GM21786 (cell line): ENCODE measurements around the gene IQSEC1.

ENCODE experiments used
- ATAC-seq: cut with Tn5 transposase; IDR thresholded peaks from one replicate; pipeline ENCODE4 v1.9.1; 2021; ENCODE audit not compliant: unreplicated experiment

Gene IQSEC1

DNA sequence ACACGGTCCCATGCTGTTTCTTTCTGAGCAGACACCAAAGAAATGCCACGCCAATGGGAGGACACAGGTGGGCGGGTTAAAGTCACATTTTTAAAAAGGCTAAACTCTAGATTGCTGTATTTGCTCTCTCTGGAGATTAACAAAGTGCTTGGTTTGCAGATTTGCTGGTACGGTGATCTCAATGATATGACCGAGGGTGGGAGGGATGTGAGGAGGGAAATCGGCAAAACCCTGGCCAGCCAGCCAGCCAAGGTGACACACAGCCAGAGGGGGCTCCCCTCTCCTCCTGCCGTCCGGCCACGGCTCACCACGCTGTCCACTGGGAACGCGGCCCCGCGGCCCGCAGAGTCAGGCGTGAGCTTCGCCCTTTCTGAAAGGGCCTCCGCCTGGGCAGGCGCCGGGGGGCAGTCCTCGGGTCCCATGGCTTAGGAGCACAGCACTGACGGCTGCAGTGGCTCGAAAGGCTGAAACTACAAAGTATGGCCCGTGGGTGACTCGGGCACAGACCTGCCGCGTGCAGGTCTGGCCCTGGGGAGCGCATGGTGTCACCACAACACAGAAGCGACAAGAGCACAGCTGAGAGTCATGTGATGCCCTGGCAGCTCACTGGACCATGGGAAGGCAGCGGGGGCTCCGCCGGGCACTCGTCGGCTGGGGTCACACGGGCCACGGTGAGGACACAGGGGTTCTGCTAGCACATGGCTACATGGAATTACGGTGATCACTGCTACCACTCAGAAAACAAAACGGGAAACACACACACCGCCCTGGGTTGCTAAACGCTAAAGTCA is 174.1 kb downstream of the IQSEC1 start:
- no peak for ATAC-seq

DNA sequence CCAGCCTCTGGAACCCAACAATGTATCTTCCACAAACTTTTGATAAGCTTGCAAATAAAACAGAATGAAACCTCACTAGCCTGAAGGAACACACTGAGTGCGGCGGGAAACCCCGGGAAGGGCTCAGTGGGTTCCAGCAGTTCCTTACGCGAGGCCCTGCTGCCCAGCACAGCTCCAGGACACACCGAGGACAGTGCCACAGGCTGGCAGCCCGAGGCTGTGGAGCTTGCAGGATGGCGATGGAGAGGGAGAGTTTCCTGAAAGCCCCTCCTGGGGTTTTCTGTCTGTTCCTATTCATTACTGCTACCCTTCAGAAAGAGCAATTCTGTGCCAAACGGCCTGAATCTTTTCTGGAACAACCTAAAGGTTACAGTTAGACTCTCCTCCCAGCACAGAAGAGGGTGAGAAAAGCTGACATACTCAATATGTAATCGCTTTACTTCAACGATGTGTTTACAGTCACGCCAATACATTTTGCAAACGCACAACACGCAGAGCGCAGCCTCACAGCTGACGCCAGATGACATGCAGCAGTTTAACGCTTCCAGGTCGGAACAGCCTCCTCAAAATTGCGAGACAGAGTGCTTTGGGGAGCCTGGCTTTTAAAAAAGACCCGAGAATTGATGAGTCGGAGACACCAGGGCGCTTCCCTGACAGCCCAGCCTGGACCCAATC is 174.8 kb downstream of the IQSEC1 start:
- no peak for ATAC-seq

DNA sequence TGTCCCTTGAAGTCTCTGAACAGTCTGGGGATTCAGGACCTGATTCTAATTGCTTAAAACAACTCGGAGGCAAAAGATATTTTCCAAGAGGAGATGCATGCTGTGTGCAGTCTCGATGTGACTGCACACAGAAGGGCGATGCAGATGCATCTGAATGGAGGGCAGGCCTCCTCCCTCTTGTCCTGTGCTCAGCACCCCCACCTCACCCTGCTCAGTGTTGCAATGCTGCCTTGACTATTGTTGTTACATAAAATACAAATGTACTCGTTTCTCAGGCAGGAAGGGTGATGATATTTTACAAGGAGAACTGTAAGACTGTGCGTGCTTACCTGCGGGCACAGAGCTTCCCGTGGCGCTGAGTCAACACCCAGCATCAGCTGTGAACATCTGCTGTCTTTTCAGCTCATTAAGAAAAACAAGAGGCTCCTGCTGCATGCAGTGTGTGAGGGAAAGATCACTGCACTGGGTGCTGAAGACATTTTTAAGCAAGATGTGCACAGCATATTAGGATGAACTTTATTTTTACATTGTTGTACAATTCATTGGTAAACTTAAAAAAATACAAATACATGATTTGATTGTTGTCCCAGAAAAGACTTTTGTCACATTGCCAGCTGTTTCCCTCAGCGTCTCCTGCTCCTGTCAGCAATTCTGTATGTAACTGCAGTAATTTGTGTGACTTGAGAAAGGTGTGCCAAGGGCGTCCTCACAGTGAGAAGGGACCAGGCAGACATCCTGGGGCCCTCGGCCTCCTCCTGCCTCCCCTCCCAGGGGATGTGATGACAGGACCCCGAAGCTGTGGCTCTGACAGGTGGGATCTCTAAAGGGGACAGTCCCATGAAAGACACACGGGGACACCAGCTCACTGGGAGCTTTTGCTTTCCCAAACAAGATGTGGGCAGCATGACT is 175.6 kb downstream of the IQSEC1 start:
- no peak for ATAC-seq

DNA sequence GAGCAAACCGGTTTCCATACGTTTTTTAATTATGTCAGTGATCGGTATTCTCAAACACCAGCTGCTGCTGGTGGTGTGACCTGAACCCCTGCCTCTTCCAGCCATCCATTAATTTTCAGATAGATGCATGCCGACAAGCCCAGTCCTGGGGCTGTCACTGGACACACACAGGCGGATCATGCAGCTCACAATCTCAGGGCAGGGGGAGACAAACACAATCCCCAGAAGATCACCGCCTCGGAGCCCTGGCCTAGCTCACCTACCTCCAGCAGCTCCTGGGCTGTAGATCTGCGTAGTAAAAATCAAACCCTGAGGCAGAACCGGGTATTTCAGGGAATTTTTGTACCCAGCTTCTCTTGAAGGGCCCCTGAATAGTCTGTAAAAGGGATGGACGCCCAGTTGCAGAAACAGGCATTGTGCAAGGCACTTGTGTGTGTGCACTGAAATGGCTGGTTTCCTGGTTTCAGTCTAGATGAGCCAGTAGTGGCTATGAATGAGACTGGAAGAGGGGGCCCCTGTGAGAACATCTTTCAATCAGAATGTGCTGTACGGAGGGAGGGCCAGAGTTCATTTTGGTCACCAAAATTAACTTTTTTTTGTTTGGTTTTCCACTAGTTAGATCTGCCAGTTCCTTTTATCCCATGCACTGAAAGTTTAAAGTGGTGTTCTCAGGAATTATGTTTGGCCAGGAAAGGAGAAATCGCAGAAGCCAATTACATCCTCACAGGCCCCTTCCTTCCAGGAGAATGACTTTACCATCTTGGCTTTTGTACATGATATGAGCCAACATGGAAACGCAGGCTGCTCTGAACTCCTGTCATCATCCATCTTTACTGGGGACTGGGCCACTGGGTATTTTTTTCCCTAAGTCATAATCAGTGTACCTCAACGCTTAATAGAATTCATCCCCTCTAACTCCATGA is 176.9 kb downstream of the IQSEC1 start:
- no peak for ATAC-seq

DNA sequence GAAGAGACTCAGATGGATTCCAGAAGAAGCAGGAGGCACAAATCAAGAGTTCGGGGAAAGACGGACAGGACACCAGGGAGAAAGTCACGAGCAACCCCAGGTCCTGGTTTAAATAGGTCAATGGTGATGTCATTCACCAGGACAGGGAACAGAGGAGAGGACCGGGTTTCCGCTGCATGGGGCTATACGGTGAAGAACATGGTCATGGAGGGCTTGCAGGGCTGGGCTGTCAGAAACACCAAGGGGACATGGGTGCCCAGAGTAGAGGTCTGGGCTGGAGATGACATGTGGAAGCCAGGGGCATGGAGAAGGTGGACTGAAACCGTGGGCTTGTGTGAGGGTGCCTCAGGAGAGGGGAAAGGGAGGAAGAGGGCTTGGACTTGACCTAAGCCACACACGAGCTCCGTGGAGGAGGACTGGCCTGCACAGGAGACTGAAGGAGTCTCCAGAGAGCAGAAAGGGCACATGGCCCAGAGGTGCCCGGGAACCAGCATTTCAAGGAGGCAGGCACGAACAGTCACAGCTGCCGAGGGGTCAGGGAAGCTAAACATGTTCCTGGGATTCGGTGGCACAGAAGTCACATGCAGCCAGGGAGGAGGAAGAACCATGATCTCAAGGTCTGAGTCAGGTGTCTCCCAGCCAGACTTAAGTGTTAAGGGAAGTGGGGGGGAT is 177.7 kb downstream of the IQSEC1 start:
- ATAC-seq: no peak

DNA sequence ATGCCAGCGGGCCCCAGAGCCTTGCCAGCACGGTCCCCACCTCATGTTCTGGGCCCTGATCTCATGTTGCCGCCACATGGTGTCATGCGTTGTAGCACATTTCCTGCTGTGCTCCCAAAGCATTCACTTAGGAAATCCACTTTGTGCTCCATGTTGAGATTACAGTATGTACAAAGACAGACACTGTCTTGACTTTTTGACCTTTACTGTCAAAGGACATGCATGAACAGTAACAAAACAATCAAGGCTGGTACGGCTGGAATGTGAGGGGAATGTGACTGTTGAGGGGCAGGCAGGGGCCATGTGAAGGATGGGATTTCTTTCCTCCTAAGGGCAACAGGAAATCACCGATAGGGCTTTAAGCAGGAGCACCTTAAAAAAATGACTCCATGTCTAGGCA is 178.6 kb downstream of the IQSEC1 start:
- ATAC-seq: no peak

DNA sequence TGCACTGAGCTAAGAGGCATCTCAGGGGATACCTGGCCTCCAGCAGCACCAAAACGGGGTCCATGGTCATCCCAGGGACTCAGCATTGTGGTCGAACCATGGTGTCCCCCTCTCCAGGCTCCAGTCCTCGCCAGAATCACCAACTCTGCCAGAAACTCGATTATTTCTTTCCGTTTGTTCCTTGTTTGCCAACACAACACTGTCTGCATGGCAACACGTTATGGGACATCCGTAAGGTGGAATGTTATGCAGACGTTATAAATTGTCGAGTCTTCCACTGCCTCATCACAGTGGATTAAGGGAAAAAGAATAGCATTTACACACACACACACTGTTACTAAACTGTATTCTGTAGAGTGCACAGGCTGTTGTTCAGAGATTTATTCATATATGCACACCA is 179.4 kb downstream of the IQSEC1 start:
- ATAC-seq: no peak

DNA sequence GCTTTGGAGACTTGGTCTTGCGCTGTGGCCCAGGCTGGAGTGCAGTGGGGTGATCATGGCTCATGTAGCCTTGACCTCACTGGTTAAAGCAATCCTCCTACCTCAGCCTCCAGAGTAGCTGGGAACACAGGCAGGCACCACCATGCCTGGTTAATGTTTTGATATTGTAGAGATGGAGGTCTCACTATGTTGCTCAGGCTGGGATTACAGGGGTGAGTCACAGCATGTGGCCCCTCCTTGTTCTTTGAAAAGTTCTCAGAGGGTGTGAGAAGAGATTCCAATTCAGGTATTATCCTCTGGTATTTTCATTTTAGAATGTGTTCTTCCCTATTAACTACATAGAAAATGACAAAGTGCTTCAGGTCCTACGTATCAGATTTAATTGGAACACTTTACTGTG is 180.0 kb downstream of the IQSEC1 start:
- ATAC-seq: no peak

DNA sequence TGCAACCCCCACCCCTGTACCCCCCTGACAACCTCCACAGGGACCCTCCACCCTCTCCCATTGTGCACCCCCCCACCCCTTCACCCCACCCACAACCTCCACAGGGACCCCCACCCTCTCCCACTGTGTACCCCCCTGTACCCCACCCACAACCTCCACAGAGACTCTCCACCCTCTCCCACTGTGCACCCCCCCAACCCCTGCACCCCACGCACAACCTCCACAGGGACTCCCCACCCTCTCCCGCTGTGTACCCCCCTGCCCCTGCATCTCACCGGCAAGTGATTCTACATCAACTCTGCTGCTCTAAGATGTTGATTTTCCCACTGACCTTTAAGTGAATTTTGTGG is 180.4 kb downstream of the IQSEC1 start:
- no peak for ATAC-seq

DNA sequence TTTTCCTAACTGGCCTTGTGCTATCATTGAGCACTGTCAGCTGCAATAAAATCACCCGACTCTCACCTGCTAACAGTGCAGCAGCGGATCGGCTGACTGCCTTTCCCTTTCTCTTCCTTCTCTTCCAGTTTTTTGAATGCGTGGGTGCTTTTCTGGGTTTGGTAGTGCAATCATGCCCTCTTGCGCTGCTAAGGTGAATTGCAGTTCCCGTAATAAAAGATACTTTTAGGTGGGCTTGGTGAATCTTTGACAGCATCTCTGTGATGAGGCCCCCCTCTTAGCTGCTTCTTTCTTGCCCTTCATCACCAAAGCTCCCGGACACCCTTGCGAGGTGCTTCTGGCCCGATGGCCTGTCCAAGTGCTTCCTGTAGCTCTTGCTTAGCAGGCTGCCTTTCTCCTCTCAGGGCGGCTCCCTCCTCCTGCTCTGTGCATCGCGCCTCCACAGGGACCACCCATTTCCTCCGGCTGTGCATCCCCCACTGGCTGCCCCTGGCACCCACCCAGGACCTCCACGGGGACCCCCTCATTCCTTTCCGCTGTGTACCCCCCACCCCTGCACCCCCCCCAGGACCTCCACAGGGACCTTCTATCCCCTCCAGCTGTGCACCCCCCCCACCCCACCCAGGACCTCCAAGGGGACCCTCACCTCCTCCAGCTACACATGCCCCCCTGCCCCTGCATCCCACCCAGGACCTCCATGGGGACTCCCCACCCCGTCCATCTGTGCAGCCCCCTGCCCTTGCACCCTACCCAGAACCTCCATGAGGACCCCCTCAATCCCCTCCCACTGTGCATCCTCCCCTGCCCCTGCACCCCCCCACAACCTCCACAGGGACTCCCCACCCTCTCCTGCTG is 181.0 kb downstream of the IQSEC1 start:
- no peak for ATAC-seq

DNA sequence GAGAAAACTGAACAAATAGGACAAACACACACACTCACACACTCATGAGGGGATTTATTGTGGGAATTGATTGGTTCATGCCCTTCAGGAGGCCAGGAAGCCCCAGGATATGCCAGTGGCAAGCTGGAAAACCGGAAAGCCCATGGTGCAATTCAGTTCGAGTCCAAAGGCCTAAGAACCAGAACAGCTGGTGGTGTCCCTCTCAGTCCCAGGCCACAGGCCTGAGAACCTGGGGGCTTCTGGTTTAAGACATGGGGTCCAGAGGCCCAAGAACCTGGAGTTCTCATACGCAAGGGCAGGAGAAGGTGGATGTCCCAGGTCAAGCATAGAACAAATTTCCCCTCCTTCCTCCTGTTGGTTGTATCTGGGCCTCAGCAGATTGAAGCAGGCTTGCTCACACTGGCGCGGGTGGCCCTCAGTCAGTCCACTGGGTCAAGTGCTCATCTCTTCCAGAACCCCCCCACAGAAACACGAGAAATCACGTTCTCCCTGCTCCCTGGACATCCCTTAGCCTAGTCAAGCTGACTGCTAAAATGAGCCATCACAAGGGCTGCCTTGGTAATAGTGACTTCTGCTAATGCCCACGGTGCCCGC is 181.7 kb downstream of the IQSEC1 start:
- ATAC-seq: no peak

DNA sequence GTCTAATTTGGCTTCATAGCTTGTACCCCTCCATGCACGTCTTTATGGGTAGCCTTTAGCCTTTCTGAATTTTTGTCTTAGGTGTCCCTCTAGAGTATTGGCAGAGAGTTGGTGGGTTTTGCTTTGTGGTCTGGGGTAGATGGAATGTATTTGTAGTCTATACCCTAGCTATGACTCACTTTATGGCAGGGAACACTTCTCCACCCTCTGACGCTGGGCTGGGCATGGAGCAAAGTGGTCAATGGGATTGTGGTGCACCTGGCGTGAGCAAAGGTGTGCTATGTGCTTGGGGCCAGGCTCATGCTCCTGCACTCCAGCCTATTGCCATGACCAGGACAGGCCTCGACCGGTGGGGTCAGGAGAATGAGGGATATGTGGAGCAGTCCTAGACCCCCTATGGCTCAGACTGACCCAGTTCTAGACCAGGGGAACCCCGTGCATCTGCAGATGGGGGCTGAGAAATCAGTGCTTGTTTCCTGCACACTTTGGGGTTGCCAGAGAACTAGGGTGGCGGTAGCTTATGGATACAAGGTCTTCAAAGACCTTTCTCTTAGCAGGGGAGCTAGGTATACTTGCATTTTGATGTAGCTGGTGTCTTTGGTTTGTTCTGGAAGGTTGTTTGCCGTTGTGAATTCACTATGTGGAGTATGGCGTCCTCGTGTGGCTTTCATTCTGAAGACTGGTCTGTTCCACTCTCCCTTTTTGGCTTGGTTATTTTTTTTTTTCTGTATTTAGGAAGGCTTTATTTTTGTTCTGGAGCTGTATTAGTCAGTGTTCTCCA is 182.4 kb downstream of the IQSEC1 start:
- no peak for ATAC-seq

DNA sequence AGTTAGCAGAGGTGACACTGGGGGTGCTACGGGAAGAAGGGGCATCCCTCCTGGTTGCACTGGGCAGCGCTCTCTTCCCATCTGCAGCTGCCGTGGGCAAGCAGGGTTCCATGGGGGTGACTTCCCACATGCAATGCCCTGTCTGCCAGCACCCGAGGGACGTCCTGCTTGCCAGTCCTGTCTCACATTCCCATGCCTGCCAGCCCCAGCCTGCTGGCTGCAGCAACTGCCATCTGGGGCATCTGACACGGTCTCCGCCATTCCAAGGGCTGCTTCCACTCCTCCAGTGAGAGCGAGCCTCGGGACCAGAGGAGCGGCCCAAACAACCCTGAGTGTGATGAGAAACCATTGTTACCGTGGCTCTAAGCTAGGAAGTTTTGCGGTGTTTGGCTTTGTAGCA is 186.5 kb downstream of the IQSEC1 start:
- ATAC-seq: no peak

DNA sequence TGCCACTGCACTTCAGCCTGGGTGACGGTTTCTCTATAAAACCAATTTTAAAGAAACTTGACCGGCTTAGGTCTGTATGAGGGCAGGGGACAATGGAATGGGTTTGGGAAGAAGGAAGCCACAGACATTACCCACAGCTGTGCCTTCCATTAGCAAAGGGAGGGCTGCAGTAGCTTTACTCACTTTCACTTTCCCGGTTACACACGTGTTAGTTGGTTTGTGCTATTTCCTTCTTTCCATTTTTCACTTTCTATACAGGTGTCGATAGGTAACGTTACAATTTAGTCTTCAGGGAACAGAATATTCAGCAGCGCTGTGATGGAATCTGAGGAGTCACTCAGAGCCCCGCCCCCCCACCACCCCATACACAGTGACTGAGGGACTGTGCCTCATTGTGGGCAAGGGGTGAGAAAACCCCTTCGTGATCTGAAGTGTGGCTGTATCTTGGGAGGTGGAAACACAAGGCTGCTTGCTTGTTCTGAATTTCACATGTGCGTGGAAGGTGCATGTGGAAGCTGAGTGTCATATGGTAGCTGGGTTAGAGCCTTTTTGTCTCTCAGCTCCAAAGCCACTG is 187.0 kb downstream of the IQSEC1 start:
- peak; percentile 40 for ATAC-seq

DNA sequence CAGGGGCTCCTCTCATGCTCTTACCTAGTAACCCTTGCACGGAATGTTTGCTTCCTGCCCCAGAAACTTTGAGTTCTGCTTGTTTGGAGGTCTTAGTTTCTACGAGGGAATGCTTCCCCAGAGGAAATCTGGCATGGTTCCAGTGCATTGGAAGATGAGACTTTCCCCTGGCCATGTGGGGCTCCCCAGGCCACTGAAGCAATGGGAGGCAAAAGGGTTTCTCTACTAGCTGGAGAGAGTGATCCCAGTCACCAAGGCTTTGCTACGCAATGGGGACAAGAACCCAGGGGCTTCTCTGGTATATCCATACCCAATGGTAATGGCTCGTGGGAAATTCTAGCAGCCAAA is 187.7 kb downstream of the IQSEC1 start:
- ATAC-seq: no peak

DNA sequence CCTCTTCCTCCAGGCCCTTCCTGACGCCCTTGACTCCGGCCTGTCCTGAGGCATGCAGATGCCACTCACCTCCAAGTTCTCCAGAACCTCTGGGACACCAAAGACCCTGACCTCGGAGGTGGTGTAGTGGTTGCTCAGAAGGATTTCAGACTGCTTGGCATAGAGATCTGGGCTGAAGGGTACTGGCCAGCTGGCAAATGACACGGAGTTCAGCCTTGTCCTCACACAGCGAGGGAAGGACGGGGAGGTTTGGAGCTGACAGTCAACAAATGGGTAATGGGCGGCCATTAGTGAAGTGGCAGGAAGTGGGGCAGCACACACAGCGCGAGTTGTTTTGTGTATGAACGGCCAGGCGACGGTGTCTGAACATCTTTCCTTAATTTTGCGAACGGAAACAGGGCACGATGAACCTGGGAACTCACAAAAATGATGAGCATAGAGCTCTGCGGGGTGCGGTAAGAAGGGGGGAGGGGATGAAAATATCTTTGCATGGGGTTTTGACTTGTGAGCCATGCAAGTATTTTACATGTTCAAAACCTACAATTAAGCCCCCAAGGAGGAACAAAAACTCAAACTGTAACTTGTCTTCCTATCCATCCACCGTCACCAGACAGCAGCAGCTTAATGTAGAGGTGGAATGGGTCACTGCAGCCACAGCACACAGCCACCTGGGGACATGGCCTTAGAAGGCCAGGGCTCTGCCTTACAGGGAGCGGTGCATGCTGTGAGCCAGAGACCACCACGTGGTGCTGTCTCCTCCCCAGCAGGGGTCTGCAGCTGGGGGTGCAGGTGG is 188.2 kb downstream of the IQSEC1 start:
- ATAC-seq: no peak

DNA sequence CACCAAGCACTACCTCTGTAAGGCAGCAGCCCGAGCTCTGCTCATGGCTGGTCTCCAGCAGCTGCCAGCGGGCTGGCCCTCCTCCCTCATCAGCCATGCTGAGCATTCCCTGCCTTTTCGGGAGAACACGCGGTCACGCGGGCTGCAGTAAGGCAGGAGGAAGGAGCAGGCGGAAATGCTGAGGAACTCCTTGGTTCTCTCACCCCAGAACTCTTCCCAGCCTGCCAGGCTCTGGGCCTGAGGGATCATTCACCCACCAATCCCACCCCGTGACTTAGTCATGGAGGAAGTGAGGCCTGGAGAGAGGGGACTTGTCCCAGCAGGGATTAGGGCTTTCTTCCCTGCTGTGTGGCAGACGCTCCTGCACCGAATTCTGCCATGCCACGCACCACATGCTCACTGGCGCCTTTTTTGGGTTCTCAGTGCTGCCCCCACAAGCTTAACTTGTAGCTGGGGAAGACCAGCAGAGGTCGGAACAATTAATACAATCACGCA is 189.0 kb downstream of the IQSEC1 start:
- no peak for ATAC-seq
